Caco-2 (cell line): Measurements from ENCODE around the gene CWC22. TPM values are rescaled to one million over a fixed set of nuclear protein-coding genes. Genes with fewer than 3 reads are reported as not detected.

Experiments
- BruUV-seq: library from RNA; stranded (reverse); fragments of 400-500 nt; replicated peaks from 2 replicates; lab custom pipeline; 2021; lab: Mats Ljungman, UMichigan
- CTCF ChIA-PET: fragments of 300-600 bp; sonication (Branson Sonifier 250); formaldehyde crosslinking; loops from one replicate; lab custom pipeline; 2022; ENCODE audit warnings: antibody characterized with exemption; lab: Charles Lee
- POLR2A ChIA-PET: fragments of 300-600 bp; sonication (Branson Sonifier 250); formaldehyde crosslinking; loops from one replicate; lab custom pipeline; 2022; ENCODE audit warnings: antibody characterized with exemption; lab: Charles Lee
- DNase-seq, 2 experiments: peaks; one replicate each; pipeline versions ENCODE4 v3.0.0 to v3.0.0-alpha.2; 2020 to 2022
- H3K27me3 ChIP-seq: replicated peaks from 2 replicates; pipeline ENCODE4 v1.6.0; 2011; ENCODE audit warnings: low read length; ENCODE audit not compliant: control insufficient read depth, insufficient read depth
- H3K36me3 ChIP-seq: 2 replicates; pipeline ENCODE4 v1.5.1; 2011; ENCODE audit warnings: low read length; ENCODE audit not compliant: control insufficient read depth, insufficient read depth
- H3K4me1 ChIP-seq: fragments of 250-450 bp; sonication (Bioruptor Pico); 2 replicates; pipeline ENCODE4 v1.5.1; 2020; ENCODE audit warnings: mild to moderate bottlenecking
- H3K4me3 ChIP-seq: 2 replicates; pipeline ENCODE4 v1.5.1; 2011; ENCODE audit warnings: low read depth, mild to moderate bottlenecking, control low read depth, low read length
- H3K9me3 ChIP-seq: fragments of 250-450 bp; sonication (Bioruptor Pico); 2 replicates; pipeline ENCODE4 v1.5.1; 2020; ENCODE audit warnings: mild to moderate bottlenecking, moderate library complexity
- H3K27ac Mint-ChIP-seq: one replicate; pipeline ENCODE4 v1.8.0; 2022; ENCODE audit warnings: mixed read lengths; ENCODE audit not compliant: unreplicated experiment
- H3K27me3 Mint-ChIP-seq: one replicate; pipeline ENCODE4 v1.8.0; 2022; ENCODE audit warnings: mixed read lengths; ENCODE audit not compliant: insufficient read depth, unreplicated experiment
- H3K36me3 Mint-ChIP-seq: one replicate; pipeline ENCODE4 v1.8.0; 2022; ENCODE audit warnings: mild to moderate bottlenecking, mixed read lengths; ENCODE audit not compliant: insufficient read depth, unreplicated experiment
- H3K4me1 Mint-ChIP-seq: one replicate; pipeline ENCODE4 v1.8.0; 2022; ENCODE audit warnings: low read depth, mixed read lengths; ENCODE audit not compliant: unreplicated experiment
- H3K4me3 Mint-ChIP-seq: one replicate; pipeline ENCODE4 v1.8.0; 2022; ENCODE audit warnings: mild to moderate bottlenecking, moderate library complexity, mixed read lengths; ENCODE audit not compliant: unreplicated experiment
- H3K9me3 Mint-ChIP-seq: one replicate; pipeline ENCODE4 v1.8.0; 2022; ENCODE audit warnings: mixed read lengths; ENCODE audit not compliant: unreplicated experiment
- CTCF ChIP-seq, 2 experiments: fragments of 200-600 bp in 1 of 2; IDR thresholded peaks; 1 replicate in 1 of 2; 2 replicates in 1 of 2; pipeline versions ENCODE4 v1.5.1 to v1.8.0; 2011 to 2022; ENCODE audit warnings: antibody characterized with exemption in 1 of 2, control low read depth in 1 of 2, inconsistent platforms in 1 of 2, low read depth in 1 of 2, low read length in 1 of 2, mild to moderate bottlenecking in 1 of 2, moderate library complexity in 1 of 2; ENCODE audit not compliant: insufficient read depth in 1 of 2, severe bottlenecking in 1 of 2, unreplicated experiment in 1 of 2
- intact Hi-C: fragments of 100-400 bp; cut with micrococcal nuclease; formaldehyde crosslinking; loops from one replicate; pipeline ENCODE4 v1.10.0; 2022; ENCODE audit not compliant: unreplicated experiment
- total RNA-seq: library from RNA; stranded (reverse); gene quantifications from 2 replicates; pipeline ENCODE4 v1.2.3, GENCODE V29; 2022

The CWC22 gene
- total RNA-seq, 1 experiment from 2014 or later = 20.3 TPM

GRCh38 chr2:179951680-179952079, 55.4 kb downstream of the CWC22 start:
- intact Hi-C loops = no loop called here
- Mint-ChIP-seq H3K36me3 (peaks cover 33% of the 10 kb centered on the region), H3K27ac (no peak overlapping the region)

DNA sequence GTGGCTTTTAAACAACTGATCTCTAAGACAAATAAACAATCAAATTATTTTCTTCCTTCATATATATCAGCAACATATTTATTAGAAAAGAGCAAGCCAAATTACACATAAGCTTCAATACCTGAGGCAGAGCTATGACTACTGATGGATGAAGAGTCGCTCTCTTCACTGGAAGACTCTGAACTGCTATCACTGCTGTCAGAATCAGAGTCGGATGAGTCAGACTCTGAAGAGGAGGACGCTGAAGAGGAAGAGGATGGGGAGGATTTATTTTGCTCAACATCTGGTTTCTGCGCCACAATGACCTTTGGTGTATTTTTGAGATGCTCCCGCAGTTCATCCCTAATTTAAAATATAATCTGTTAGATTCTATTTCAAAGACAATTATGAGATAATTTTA, 56.7 kb downstream of the CWC22 start:
- no peaks in the 10 kb centered on the region for H3K9me3 Mint-ChIP-seq

More at GRCh38 chr2:179951680-179952079, 55.4 kb downstream of the CWC22 start:
- H3K27me3 Mint-ChIP-seq = no peaks in the 10 kb centered on the region
- POLR2A ChIA-PET = no interaction called here
- BruUV-seq = no TSS peak
- no peak for DNase-seq
- no peak overlapping the region for H3K4me3 Mint-ChIP-seq
- H3K4me1 ChIP-seq = no peaks in the 10 kb centered on the region
- no peak for TF ChIP-seq CTCF (IDR thresholded peaks at IDR 0.05; ENCODE audit: insufficient read depth in 1 of 2, low read depth in 1 of 2, low read length in 1 of 2, severe bottlenecking in 1 of 2, unreplicated experiment in 1 of 2)
- no peak overlapping the region for H3K4me3 ChIP-seq
- no peaks in the 10 kb centered on the region for H3K27me3 ChIP-seq
- H3K4me1 Mint-ChIP-seq = peaks cover 7% of the 10 kb centered on the region
- H3K9me3 Mint-ChIP-seq = no peaks in the 10 kb centered on the region
- no peaks in the 10 kb centered on the region for H3K9me3 ChIP-seq
- no peaks in the 10 kb centered on the region; the same call in 1 of the 2 replicates for H3K36me3 ChIP-seq
- CTCF ChIA-PET = no interaction called here

GRCh38 chr2:179949438-179949837, 57.7 kb downstream of the CWC22 start:
- CTCF ChIA-PET = no interaction called here
- no peak overlapping the region for H3K4me3 ChIP-seq
- Mint-ChIP-seq H3K4me3 (no peak overlapping the region), H3K27ac (no peak overlapping the region), H3K27me3 (no peaks in the 10 kb centered on the region), H3K4me1 (peaks cover 7% of the 10 kb centered on the region), H3K9me3 (no peaks in the 10 kb centered on the region), H3K36me3 (peaks cover 44% of the 10 kb centered on the region)
- H3K9me3 ChIP-seq = no peaks in the 10 kb centered on the region
- POLR2A ChIA-PET = no interaction called here
- DNase-seq = no peak
- TF ChIP-seq CTCF (IDR thresholded peaks at IDR 0.05; ENCODE audit: insufficient read depth in 1 of 2, low read depth in 1 of 2, low read length in 1 of 2, severe bottlenecking in 1 of 2, unreplicated experiment in 1 of 2) = no peak
- no peaks in the 10 kb centered on the region for H3K4me1 ChIP-seq
- H3K36me3 ChIP-seq = no peaks in the 10 kb centered on the region; the same call in 1 of the 2 replicates
- intact Hi-C loops = no loop called here
- no peaks in the 10 kb centered on the region for H3K27me3 ChIP-seq
- no TSS peak for BruUV-seq

More for the DNA sequence above, 56.7 kb downstream of the CWC22 start:
- H3K36me3 ChIP-seq = no peaks in the 10 kb centered on the region; the same call in 1 of the 2 replicates
- H3K27me3 ChIP-seq = no peaks in the 10 kb centered on the region
- intact Hi-C loops = no loop called here
- BruUV-seq = no TSS peak
- no peak overlapping the region for H3K4me3 ChIP-seq
- Mint-ChIP-seq H3K27ac (no peak overlapping the region), H3K4me1 (peaks cover 7% of the 10 kb centered on the region), H3K4me3 (no peak overlapping the region), H3K27me3 (no peaks in the 10 kb centered on the region), H3K36me3 (peaks cover 41% of the 10 kb centered on the region)
- H3K9me3 ChIP-seq = no peaks in the 10 kb centered on the region
- DNase-seq = no peak
- ChIA-PET CTCF (no interaction called here), POLR2A (no interaction called here)
- no peak for TF ChIP-seq CTCF (IDR thresholded peaks at IDR 0.05; ENCODE audit: insufficient read depth in 1 of 2, low read depth in 1 of 2, low read length in 1 of 2, severe bottlenecking in 1 of 2, unreplicated experiment in 1 of 2)
- H3K4me1 ChIP-seq = no peaks in the 10 kb centered on the region
